ES-I3 (cell line): Measurements from ENCODE around the gene TTBK2.

ENCODE experiments used
- H3K36me3 ChIP-seq: 2 replicates; pipeline ENCODE4 v1.6.1; 2013; ENCODE audit warnings: mild to moderate bottlenecking, low read length, control low read depth, moderate library complexity; ENCODE audit not compliant: insufficient read depth
- H3K4me1 ChIP-seq: 2 replicates; pipeline ENCODE4 v1.6.1; 2013; ENCODE audit warnings: mild to moderate bottlenecking, control low read depth, low read length; ENCODE audit not compliant: insufficient read depth
- H3K9ac ChIP-seq: 2 replicates; pipeline ENCODE4 v1.6.1; 2013; ENCODE audit warnings: low read depth, mild to moderate bottlenecking, low read length, moderate library complexity
- H3K9me3 ChIP-seq: 2 replicates; pipeline ENCODE4 v1.6.1; 2013; ENCODE audit warnings: mild to moderate bottlenecking, low read length, moderate library complexity; ENCODE audit not compliant: control insufficient read depth, insufficient read depth

The TTBK2 gene

DNA sequence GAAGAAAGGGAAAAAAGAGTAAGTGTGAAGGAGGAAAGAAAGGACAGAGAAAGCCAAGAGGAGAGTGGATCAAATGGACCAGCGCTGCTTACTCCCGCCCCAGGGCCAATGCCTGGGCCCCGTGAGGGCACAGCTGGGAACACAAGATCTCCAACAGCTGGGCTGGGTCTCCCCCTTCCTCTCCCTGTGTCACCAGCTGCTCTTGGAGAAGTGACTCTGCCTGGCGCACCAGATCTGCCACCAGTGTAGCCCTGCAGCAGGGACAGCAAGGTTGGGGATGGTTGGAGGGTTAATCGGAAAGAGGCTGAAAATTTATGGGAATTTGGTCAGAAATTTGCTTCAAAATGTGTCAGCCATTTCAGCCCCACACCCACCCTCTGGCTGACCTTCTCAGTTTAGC is 192.0 kb downstream of the TTBK2 start:
- Histone ChIP-seq H3K36me3 (peaks cover 19% of the 10 kb centered on the region), H3K4me1 (peaks cover 12% of the 10 kb centered on the region), H3K9ac (no peak overlapping the region), H3K9me3 (no peaks in the 10 kb centered on the region)

DNA sequence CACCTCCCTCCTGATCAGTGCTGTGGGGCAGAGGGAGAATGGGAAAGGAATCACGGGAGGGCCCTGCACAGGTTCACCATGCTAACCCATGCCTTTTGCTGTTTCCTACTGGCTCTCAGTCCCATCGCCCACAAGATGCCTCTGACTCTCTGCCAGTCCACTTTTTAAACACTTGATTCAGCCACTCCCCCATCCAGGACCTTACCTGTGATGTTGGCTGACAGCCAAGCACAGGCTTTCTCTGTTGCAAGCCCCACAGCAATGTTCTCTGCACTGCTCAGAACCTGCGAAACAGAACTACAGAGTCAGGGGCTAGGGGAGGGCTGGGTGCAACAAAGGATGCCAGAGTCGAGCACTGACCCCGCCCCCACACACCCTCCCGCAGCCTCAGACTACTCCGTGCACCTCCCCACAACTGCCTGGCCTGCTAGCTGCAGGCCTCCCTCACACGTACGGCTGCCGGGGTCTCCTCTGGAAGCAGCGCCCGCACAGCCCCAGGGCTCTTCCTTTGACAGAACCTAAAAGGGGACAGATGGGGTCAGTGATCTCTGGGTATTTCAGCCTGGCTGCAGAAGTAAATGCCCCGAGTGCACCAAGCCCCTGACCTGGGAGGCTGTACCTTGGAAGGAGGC is 192.7 kb downstream of the TTBK2 start:
- H3K9ac ChIP-seq = no peak overlapping the region
- peaks cover 12% of the 10 kb centered on the region for H3K4me1 ChIP-seq
- H3K36me3 ChIP-seq = peaks cover 19% of the 10 kb centered on the region
- H3K9me3 ChIP-seq = no peaks in the 10 kb centered on the region

DNA sequence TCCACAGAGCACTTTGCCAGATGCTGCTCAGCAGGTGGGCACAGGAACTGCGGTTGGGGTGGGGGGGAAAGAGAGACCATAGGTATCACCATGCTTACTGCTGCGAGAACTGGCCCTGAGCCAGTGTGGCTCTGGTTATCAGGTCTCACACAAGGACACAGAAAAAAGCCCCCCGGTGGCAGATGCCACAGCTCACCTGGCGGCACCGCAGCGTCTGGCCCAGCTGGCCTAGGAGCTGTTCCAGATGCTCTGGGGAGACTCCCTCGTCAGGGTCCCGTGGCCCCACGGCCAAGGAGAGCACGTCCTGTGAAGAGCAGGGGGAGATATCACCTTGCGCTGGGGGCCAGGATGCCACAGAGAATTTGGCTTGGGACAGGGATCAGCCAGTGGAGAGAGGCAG is 194.5 kb downstream of the TTBK2 start:
- H3K36me3 ChIP-seq = peaks cover 14% of the 10 kb centered on the region
- no peaks in the 10 kb centered on the region for H3K9me3 ChIP-seq
- H3K9ac ChIP-seq = no peak overlapping the region
- H3K4me1 ChIP-seq = peaks cover 12% of the 10 kb centered on the region

DNA sequence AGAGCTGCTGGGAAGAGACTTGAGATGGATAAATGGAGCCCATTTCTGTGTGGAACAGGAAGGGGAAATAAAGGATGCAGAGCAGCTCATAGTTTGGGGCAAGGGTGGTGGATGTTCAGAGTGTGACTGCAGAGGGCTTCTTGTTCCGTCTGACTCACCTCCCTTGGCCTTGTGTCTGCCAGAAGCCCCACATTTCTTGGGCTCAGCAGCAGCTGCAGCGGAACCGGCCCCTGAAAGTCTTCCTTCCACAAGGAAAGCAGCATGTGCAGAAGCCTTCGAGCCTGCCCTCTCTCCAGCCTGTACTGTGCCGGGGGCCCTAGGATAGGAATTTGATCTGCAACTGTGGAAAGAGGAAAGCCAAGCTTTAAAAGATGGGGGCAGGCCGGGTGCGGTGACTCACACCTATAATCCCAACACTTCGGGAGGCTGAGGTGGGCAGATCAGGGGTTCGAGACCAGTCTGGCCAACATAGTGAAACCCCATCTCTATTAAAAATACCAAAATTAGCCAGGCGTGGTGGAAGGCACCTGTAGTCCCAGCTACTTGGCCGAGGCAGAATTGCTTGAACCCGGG is 195.2 kb downstream of the TTBK2 start:
- Histone ChIP-seq H3K9me3 (no peaks in the 10 kb centered on the region), H3K9ac (no peak overlapping the region), H3K36me3 (peaks cover 14% of the 10 kb centered on the region), H3K4me1 (peaks cover 12% of the 10 kb centered on the region)

DNA sequence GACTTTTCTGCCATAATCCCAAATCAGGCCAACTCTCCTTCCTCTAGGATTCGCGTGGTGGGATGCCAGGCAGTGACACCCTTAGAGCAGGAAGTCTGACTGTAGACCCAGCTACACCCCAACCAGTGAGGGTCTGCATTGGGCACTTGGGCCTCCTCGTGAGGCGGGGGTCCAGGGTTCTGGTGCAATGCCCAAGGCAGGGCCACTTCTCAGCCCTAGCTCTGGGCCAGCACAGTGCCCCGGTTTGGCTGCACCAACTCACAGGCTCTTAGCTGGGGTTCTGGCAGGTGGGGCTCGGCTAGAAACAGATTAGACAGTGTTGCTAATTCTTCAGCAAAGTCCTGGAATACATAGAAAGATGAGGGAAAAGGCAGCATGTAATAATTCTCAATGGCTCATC is 196.3 kb downstream of the TTBK2 start:
- no peaks in the 10 kb centered on the region for H3K9me3 ChIP-seq
- peaks cover 12% of the 10 kb centered on the region for H3K4me1 ChIP-seq
- peaks cover 14% of the 10 kb centered on the region for H3K36me3 ChIP-seq

DNA sequence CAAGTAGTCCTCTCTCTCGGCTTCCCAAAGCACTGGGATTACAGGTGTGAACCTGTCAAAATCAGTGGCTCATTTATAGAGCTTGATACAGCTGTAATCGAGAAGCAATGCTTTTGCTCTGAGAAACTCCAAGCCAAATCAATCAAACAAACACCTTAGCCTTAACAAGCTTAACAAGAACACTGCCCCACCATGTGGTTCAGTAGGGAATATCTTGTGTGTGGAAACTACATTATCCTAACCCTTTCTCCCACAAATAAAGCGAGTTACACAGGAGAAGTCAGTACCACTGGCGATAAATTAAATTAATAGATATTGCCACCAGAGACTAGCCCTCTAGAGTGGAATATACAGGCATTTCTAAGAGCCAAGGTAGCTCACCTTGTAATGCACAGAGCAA is 197.5 kb downstream of the TTBK2 start:
- H3K4me1 ChIP-seq = peaks cover 6% of the 10 kb centered on the region
- no peaks in the 10 kb centered on the region for H3K9me3 ChIP-seq
- no peak overlapping the region for H3K9ac ChIP-seq
- peaks cover 14% of the 10 kb centered on the region for H3K36me3 ChIP-seq

More for the DNA sequence above, 196.3 kb downstream of the TTBK2 start:
- no peak overlapping the region for H3K9ac ChIP-seq

DNA sequence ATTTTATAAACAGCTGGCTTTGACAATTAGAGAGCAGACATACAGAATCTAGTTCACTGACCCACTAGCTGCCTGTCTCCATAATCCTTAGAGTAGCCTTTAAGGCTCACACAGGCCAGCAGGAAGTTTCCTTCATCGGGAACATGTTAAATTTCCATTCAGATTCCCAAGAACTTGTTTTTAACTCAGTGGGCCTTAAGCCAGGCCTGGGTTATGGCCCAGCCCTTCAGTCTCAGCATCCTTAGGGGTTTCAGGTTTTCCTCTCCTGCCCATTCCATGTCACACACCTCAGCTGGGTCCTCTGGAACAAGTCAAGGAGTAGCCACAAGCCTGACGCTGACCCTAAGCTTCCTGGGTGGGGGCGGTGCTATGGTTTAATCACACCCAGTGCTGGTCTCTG is 198.7 kb downstream of the TTBK2 start:
- Histone ChIP-seq H3K4me1 (no peaks in the 10 kb centered on the region), H3K9me3 (no peaks in the 10 kb centered on the region), H3K9ac (no peak overlapping the region), H3K36me3 (peaks cover 12% of the 10 kb centered on the region)

DNA sequence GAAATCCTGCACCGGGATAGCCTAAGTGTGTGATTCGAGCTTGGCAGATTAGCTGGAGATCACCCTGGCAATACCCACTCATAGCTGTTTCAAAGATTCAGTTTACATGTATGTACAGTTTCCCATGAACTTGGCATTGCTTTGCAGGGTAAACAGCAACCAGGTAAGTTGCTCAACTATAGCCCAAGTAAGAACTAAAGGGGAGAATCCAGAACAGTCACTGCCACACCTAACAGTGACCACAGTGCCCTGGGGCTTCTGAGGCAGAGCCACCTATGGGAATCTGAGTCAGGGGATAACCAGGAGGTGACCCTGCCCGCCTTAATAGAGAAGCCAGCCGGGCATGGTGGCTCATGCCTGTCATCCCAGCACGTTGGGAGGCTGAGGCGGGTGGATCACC is 199.6 kb downstream of the TTBK2 start:
- Histone ChIP-seq H3K4me1 (no peaks in the 10 kb centered on the region), H3K9me3 (no peaks in the 10 kb centered on the region), H3K9ac (no peak overlapping the region), H3K36me3 (peaks cover 9% of the 10 kb centered on the region)

DNA sequence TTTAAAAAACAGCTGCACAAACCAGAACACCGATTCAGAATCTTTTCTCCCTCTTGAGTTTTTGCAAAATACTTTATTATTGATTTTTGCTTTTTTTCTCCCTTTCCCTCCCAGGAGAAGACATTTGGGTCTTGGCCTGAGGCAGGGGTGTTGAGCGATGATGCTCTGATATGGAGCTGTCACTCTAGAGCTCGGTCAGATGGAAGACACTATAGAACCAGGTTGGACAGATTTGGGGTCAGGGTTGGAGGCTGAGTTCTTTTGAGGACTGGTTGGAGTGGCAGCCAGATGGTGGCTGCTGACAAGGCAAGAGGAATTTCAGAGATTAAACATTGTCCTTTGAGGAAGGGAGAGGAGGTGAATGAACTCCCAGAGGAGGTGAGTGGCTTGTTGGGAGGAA is 200.5 kb downstream of the TTBK2 start:
- H3K9ac ChIP-seq = no peak overlapping the region
- H3K4me1 ChIP-seq = no peaks in the 10 kb centered on the region
- peaks cover 8% of the 10 kb centered on the region for H3K36me3 ChIP-seq
- no peaks in the 10 kb centered on the region for H3K9me3 ChIP-seq

DNA sequence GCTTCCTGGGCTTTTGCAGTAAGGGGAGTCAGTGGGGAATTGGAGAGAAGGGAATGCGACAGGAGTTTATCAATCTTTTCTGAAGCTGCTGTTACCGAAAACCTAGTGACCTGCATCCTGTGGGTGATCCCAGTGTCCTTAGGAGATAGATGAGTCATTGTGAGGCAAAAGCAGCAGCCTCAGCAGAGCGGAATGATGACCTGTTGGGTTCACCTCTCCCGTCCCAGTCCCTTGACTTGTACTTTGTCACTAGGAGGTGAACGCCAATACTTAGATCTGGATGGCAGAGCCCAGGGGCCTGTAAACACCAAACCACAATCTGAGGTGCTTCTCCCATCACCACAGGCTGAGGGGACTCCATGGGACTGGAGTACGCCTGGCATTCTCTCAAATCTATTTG is 201.5 kb downstream of the TTBK2 start:
- H3K9me3 ChIP-seq = no peaks in the 10 kb centered on the region
- peaks cover 2% of the 10 kb centered on the region for H3K36me3 ChIP-seq
- no peak overlapping the region for H3K9ac ChIP-seq
- no peaks in the 10 kb centered on the region for H3K4me1 ChIP-seq

DNA sequence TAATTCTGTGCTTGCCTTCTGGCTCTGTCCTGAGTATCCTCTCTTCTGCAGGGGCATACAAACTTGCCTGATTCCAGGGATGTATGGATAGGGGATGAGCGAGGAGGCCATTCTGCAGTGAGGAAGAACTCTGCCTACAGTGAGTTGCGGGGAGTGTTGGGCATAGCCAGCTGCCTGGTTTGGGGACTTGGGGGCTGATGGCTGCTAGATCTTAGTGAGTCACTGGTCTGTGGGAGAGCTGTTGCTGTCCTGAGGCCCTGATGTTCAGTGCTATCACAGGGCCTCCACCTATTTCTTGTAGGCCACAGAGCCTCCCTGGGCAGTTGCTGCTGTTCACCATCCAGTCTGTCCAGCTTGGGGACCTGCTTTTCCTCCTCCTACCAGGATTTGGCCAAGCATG is 204.0 kb downstream of the TTBK2 start:
- Histone ChIP-seq H3K9ac (no peak overlapping the region), H3K36me3 (no peaks in the 10 kb centered on the region; the same call in 1 of the 2 replicates), H3K9me3 (no peaks in the 10 kb centered on the region), H3K4me1 (no peaks in the 10 kb centered on the region)

DNA sequence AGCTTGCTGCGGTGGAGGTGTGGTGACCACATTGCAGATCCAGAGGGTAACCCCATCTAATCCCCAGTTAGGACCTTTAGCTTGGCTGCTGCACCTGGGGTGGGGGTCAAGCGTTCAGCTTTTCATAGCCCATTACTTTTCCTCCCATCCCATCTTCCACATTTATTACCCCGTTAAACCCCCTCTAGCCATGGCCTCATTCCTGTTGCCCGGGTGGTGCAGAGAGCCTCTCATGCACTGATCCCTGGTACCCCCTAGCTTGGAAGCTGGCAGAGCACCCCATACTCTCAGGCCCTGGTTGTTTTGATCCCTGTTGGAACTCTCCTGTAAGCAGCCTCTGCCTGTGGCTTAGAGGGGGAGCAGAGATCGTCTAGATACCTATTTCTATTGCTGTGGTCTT is 204.5 kb downstream of the TTBK2 start:
- no peaks in the 10 kb centered on the region for H3K9me3 ChIP-seq
- no peak overlapping the region for H3K9ac ChIP-seq
- H3K4me1 ChIP-seq = no peaks in the 10 kb centered on the region
- H3K36me3 ChIP-seq = no peaks in the 10 kb centered on the region; the same call in 1 of the 2 replicates

DNA sequence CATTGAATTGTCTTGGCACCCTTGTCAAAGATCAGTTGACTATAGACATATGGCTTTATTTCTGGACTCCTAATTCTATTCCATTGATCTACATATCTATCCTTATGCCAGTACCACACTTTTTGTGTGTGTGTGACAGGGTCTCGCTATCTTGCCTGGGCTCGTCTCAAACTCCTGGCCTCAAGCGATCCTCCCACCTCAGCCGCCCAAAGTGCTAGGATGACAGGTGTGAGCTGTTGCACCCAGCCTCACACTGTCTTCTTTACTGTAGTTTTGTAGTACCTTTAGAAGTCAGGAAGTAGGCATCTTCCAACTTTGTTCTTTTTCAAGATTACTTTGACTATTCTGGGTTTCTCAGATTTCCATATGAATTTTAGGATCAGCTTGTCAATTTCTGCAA is 208.0 kb downstream of the TTBK2 start:
- H3K4me1 ChIP-seq = no peaks in the 10 kb centered on the region
- H3K36me3 ChIP-seq = no peaks in the 10 kb centered on the region
- H3K9ac ChIP-seq = no peak overlapping the region
- H3K9me3 ChIP-seq = no peaks in the 10 kb centered on the region

DNA sequence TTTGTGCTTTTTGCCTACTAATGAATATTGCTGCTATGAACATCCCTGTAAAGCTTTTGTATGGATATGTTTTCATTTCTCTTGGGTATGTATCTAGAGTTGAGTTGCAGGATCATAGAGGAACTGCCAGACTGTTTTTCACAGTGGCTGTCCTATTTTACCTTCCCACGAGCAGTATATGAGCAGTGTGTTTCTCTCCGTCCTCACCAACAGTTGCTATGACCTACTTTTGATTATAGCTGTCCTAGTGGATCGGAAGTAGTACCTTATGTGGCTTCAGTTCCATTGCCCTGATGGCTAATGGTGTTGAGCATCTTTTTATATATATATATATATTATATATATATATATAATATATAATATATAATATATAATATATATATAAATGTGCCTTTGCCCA is 208.8 kb downstream of the TTBK2 start:
- Histone ChIP-seq H3K9me3 (no peaks in the 10 kb centered on the region), H3K9ac (no peak overlapping the region), H3K36me3 (no peaks in the 10 kb centered on the region), H3K4me1 (no peaks in the 10 kb centered on the region)

DNA sequence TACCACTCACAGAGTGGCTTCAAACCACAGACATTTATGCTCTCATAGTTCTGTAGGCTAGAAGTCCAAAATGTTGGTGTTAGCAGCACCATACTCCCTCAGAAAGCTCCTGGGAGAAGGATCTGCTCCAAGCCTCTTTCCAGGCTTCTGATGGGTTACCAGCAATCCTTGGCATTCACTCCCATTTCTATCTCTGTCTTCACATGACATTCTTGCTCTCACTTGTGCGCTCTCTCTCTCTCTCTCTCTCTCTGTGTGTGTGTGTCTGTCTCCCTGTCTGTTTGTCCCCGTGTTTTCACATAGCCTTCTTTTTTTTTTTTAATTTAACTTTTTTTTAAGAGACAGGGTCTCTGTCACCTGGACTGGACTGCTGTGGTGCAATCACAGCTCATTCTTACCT is 209.9 kb downstream of the TTBK2 start:
- no peak overlapping the region for H3K9ac ChIP-seq
- no peaks in the 10 kb centered on the region for H3K36me3 ChIP-seq
- H3K9me3 ChIP-seq = no peaks in the 10 kb centered on the region
- H3K4me1 ChIP-seq = no peaks in the 10 kb centered on the region
